ENCODE data around the gene HECW1.

DNA sequence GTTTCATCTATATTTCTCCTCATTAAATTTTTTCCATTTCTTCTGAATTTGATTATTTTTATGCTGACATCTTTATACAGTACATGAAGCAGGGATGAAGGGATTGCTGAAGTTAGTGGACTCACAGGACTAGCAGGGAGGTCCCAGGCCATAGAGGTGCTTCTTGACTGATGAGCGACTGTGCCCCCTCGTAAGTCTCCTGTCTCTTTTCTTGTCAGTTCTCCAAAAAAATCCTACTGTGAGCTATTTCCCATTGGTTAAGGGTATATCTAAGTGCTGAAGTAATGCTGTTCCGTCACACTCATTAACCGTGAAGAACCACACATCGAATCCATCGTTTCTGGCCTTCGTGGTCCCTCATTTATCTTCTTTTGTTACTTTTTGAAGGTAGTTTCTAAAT is 27.7 kb downstream of the HECW1 start:
- TF ChIP-seq, protein P1, sequence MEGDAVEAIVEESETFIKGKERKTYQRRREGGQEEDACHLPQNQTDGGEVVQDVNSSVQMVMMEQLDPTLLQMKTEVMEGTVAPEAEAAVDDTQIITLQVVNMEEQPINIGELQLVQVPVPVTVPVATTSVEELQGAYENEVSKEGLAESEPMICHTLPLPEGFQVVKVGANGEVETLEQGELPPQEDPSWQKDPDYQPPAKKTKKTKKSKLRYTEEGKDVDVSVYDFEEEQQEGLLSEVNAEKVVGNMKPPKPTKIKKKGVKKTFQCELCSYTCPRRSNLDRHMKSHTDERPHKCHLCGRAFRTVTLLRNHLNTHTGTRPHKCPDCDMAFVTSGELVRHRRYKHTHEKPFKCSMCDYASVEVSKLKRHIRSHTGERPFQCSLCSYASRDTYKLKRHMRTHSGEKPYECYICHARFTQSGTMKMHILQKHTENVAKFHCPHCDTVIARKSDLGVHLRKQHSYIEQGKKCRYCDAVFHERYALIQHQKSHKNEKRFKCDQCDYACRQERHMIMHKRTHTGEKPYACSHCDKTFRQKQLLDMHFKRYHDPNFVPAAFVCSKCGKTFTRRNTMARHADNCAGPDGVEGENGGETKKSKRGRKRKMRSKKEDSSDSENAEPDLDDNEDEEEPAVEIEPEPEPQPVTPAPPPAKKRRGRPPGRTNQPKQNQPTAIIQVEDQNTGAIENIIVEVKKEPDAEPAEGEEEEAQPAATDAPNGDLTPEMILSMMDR (IDR thresholded peaks at IDR 0.05) = no peak
- no peak for TF ChIP-seq EP300 (IDR thresholded peaks at IDR 0.05)
- TF ChIP-seq POLR2A (IDR thresholded peaks at IDR 0.05) = no peak

All from upper lobe of left lung (tissue), 4 donors.